GM19193 (cell line): ENCODE measurements around the gene RBFOX2.

Source experiments
- POLR2A ChIP-seq: IDR thresholded peaks from 4 replicates; pipeline ENCODE4 v1.6.1; 2011; ENCODE audit not compliant: insufficient read depth, insufficient read length; ENCODE audit errors: extremely low read depth

Gene RBFOX2, protein sequence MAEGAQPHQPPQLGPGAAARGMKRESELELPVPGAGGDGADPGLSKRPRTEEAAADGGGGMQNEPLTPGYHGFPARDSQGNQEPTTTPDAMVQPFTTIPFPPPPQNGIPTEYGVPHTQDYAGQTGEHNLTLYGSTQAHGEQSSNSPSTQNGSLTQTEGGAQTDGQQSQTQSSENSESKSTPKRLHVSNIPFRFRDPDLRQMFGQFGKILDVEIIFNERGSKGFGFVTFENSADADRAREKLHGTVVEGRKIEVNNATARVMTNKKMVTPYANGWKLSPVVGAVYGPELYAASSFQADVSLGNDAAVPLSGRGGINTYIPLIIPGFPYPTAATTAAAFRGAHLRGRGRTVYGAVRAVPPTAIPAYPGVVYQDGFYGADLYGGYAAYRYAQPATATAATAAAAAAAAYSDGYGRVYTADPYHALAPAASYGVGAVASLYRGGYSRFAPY

DNA sequence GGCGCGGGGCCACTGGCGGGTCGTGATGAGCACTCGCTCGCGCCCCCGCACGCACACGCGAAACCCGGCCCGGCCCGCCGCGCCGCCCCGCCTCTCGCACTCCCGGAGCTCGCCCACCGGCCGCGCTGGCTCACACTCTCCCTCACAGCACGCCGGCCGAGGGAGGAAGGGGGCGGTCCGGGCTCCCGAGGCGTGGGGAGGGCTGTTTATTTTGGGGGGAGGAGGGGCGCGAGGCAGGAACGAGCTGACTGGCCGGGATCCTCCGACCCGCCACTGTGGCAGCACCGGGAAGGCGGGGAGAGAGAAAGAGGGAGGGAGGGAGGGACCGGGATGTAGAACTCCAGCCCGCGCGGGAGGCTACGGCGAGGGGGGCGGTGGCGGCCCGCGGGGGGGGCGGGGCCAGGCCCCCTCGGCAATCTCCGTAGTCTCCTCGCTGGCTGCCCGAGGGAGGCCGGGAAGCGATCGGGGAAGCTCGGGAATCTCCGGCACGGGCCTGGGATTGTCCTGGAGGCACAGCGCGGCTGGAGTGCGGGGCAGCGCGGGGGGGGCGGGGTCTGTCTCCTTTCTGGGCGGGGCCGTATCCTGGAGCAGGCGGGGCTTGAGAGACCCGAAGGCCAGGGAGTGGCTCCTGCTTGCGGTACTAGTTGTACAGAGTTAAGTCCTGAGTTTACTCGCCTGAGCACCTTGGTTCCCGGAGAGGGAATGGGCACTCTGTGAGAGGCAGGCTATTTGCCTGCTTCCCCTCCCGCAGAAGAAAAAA lies at the start of gene RBFOX2:
RBFOX2 (minus strand) TSS at position 179 of the 760 bp plus-strand sequence. CDS start 399 bp downstream, outside the sequence.
- no peak for TF ChIP-seq POLR2A

DNA sequence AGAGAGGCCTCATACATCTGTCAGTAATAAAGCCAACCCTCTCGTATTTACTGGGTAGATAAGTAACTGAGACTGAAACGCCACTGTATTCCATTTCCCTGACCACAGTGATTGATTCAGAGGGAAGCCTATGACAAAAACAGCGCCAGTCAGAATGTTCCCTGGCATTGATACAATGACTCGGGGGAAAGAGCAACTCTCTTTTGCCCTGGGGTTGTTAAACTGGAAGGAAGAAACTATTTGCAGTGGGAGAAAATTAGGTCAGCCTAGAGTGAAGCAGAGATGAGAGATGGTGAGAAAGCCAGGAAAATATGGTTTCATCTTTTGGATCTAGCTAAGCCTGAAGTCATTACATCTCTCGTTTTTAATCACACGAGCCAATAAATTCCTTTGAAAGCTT lies 48.6 kb upstream of the RBFOX2 start:
- TF ChIP-seq POLR2A = no peak

DNA sequence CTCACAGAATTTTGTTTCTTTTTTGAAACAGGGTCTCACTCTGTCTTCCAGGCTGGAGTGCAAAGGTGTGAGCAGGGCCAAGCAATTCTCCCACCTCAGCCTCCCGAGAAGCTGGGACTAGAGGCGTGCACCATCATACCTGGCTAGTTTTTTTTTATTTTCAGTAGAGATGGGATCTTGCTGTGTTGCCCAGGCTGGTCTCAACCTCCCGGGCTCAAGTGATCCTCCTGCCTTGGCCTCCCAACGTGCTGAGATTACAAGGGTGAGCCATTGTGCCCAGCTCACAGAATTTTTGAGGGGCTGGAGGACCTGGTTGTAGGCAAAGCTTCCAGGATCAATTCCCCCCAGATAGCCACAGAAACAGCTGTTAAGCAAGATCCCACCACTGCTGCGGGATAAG lies 47.1 kb upstream of the RBFOX2 start:
- TF ChIP-seq POLR2A = no peak

DNA sequence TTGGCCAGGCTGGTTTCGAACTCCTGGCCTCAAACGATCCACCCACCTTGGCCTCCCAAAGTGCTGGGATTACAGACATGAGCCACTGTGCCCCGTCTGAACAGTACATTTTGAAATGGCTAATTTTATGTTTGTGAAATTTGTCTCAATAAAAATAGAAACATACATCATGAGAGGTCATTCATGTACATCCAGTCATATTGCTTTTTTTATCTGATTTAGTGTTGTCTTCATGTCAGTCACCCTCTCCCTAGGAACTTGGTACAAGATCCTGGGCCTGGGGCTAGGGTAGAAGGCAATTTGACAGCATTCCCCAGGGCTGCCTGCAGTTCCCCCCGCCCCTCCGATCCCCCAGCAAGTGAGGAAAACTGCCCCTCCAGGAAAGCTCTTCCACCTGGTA lies 46.6 kb upstream of the RBFOX2 start:
- TF ChIP-seq POLR2A = no peak

DNA sequence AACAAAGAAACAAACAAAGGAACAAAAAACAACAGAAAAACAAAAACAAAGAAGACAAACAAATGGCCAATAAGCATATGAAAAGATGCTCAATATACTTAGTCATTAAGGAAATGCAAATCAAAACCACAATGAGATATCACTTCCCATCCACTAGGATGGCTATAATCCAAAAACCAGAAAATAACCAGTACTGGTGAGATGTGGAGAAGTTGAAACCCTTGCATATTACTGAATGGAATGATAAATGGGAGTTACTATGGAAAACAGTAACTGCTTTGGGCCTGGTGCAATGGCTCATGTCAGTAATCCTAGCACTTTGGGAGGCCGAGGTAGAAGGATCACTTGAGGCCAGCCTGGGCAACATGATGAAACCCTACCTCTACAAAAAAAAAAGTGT lies 44.9 kb upstream of the RBFOX2 start:
- TF ChIP-seq POLR2A = no peak

DNA sequence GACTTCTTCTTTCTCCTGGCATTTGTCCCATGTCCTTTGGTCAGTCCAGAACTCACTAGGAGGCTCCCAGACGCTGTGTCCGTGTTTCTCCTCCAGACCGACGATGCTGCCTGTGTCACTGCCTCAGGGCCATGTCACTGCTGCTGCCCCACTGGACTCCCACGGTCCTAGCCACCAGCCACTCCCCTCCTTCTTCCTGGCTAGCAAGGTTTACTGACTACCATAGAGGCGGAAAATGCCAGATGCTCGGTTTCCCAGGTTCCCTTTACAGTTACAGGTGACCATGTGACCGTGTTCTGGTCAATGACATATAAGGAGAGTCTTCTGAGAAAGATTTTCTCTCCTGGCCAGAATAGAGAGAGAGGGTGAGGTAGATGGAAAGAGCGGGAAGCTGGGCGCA lies 40.7 kb upstream of the RBFOX2 start:
- TF ChIP-seq POLR2A = no peak

DNA sequence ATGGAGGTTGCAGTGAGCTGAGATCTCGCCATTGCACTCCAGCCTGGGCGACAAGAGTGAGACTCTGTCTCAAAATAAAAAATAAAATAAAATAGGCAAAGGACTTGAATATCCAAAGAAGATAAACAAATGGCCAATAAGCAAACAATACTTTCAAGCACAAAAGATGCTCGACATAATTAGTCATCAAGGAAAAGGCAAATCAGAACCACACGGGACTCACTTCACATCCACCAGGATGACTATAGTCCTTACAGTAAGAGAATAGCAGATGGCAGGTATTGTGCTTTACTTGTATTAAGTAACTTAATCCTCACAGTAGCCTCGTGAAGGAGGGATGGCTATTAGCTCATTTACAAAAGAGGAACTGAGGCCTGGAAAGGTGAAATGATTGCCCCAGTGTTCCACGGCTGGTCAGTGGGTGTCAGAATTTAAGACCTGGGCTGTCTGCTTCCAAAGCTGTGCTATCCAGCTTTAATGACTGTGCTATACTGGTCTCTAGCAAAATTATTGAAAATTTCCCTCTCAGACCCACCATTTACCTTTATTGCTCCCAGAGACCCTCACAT lies 40.2 kb upstream of the RBFOX2 start:
- TF ChIP-seq POLR2A = no peak

DNA sequence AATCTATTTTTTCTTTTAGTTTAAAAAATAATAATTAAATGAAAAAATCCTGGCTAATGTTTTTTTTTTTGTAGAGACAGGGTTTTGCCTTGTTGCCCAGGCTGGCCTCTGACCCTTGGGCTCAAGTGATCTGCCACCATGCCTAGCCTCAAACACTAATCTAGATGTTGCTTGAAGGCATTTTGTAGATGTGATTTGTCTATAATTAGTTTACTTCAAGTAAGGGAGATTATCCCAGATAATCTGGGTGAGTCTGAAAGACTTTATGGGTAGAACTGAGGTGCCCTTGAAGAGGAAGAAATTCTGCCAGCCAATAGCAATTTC lies 38.6 kb upstream of the RBFOX2 start:
- no peak for TF ChIP-seq POLR2A

DNA sequence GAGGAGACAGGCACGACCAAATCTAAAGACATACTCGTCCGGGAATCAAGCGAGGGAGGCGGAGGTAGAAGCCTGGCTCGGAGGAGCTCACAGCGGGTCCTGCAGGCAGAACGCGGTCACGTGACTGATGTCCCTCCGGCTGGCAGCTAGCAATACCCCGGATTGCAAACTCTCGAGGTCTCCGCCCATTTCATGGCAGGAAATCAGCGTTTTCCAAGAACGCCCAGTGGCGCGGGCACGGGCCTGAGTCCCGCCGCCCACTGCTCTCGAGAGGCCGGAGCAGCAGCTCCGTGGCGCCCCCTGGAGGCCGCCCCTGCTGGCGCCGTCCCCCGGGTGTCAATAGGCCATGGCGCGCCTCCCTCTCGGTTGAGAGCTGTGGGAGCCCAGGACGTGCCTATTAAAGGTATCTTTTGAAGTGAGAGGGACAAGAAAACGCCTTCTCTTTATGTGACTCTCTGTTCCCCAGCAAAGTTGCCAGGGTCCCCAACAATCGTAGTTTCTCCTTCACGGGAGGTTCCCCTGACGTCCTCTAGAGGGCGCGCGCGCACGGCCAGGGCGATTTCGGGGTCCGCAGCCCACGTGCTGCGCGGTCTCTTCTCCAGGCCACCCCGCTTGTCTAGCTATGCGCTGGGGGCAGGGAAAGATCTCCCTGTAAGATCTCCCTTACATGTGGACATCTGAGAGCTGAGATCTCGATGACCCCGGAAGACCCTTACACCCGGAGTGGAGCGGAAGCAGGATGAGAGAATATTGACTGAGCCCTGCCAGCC lies 37.3 kb upstream of the RBFOX2 start:
- TF ChIP-seq POLR2A = no peak

DNA sequence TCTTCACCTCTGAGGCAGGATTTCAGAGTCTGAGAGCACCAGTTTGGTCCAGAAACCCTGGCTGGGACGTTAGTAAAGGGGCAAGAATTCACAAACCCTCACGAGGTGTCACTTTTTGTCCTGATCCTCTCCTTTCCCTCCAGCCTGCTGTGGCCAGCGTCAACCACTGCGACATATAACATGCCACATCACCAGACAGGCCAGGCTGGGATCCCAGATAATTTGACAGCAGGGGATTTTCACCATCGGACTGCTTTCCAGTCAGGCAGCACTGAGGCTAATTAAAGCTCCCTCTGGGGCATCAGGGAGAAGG lies 36.8 kb upstream of the RBFOX2 start:
- no peak for TF ChIP-seq POLR2A

DNA sequence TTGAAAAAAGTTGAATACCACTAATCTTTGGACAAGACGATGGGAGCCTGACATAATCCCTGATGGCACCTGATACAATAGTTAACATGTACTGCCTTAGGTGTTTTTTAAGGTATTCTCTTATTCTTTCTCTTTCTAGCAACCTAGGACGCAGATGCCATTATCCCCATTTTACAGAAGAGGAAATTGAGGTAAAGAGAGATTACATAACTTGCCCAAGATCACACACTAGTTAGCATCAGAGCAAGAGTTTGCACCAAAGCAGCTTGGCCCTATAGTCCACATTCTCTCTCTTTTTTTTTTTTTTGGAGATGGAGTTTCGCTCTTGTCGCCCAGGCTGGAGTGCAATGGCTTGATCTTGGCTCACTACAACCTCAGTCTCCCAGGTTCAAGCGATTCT lies 35.7 kb upstream of the RBFOX2 start:
- no peak for TF ChIP-seq POLR2A

DNA sequence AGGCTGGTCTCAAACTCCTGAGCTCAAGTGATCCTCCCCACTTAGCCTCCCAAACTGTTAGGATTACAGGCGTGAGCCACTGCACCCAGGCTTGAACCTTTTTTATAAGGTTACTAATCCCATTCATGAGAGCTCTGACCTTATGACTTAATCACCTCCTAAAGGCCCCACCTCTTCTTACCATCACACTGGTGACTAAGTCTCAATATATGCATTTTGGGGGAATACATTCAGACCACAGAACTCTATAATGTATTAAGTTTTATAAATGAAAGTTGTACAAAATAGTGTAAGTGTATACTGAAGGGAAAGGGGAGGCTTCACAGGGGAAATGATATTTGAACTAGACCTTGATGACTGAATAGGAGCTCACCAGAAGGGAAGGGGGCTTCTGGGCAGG lies 28.4 kb upstream of the RBFOX2 start:
- TF ChIP-seq POLR2A = no peak

DNA sequence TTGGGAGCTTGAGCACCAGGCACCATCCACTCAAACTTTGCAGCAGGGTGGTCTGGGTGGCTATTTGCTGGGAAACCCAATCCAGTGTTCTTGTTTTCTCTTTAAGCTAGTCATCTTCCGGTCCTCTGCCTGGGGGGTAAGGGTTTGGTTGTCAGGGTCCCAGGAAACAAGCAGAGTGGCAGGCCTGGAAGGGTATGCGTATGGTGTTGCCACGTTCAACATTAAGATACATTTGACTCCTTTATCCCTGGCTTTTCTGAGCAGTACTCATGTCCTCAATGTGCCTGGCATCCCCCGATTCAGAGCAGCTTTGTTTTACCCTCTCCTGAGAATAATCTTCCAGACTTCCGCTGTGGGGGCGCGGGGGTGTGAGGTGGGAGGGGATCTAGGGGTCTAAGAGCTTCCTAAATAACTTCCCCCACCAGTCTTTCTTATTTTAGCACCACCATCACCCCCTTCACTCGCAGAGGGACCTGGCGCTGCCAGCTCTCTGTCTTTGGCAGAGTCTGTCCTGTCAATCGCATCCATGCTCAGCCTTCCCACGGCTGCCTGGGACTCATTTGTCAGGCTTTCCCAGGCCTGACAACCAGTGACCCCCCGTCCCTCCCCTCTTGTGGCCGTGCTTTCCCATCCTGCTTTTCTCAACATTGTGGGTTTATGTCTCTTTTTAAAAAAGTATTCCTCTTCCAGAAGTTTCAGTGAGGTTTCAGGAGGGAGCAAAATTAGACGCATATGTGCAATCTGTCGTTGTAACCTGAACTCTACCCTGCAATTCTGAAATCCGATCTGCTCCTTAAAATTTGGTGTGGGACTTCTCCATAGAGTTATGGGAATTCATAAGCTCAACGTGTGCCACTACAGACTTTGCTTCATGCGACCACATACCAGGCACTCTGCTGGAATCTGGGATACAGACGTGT lies 27.0 kb upstream of the RBFOX2 start:
- TF ChIP-seq POLR2A = no peak
